Neural cell (in vitro differentiated cells): Measurements from ENCODE around the gene DIDO1. TPM values are rescaled to one million over a fixed set of nuclear protein-coding genes. Genes with fewer than 3 reads are reported as not detected.

Experiments used
- H2AFZ ChIP-seq: fragments of 200-600, 300-800 bp; sonication (generic), shearing (Covaris generic); 2 replicates; pipeline ENCODE4 v1.6.0; 2014; ENCODE audit warnings: low read depth, mild to moderate bottlenecking, antibody characterized with exemption, low read length, moderate library complexity
- H3F3A ChIP-seq: fragments of 200-600 bp; shearing (Covaris generic); 2 replicates; pipeline ENCODE4 v1.6.1; 2016; ENCODE audit warnings: mild to moderate bottlenecking, moderate library complexity, mixed read lengths, antibody characterized with exemption, low read length; ENCODE audit not compliant: insufficient read depth, poor library complexity, severe bottlenecking
- H3K27ac ChIP-seq: fragments of 200-600, 300-800 bp; sonication (generic), shearing (Covaris generic); 2 replicates; pipeline ENCODE4 v1.5.1; 2014; ENCODE audit warnings: mild to moderate bottlenecking, low read length, moderate library complexity
- H3K27me3 ChIP-seq: fragments of 300-800, 200-600 bp; sonication (generic), shearing (Covaris generic); 2 replicates; pipeline ENCODE4 v1.6.0; 2014; ENCODE audit warnings: mild to moderate bottlenecking, low read depth, low read length, moderate library complexity; ENCODE audit not compliant: insufficient read depth
- H3K36me3 ChIP-seq: fragments of 300-800, 200-600 bp; sonication (generic), shearing (Covaris generic); 2 replicates; pipeline ENCODE4 v1.5.1; 2014; ENCODE audit warnings: mild to moderate bottlenecking, antibody characterized with exemption, low read length, moderate library complexity; ENCODE audit not compliant: insufficient read depth
- H3K4me2 ChIP-seq: fragments of 300-800, 200-600 bp; sonication (generic), shearing (Covaris generic); 2 replicates; pipeline ENCODE4 v1.6.0; 2014; ENCODE audit warnings: mild to moderate bottlenecking, low read length
- H3K4me3 ChIP-seq: fragments of 300-800, 200-600 bp; sonication (generic), shearing (Covaris generic); 2 replicates; pipeline ENCODE4 v1.5.1; 2014; ENCODE audit warnings: mild to moderate bottlenecking, low read length, moderate library complexity
- H3K79me2 ChIP-seq: fragments of 200-600 bp; shearing (Covaris generic); replicated peaks from 2 replicates; pipeline ENCODE4 v1.6.0; 2014; ENCODE audit warnings: mild to moderate bottlenecking, low read length, moderate library complexity; ENCODE audit not compliant: insufficient read depth
- H3K9ac ChIP-seq: fragments of 300-800, 200-600 bp; sonication (generic), shearing (Covaris generic); 2 replicates; pipeline ENCODE4 v1.6.1; 2016; ENCODE audit warnings: mild to moderate bottlenecking, low read length, mixed read lengths
- H3K9me2 ChIP-seq: fragments of 200-600 bp; shearing (Covaris generic); 2 replicates; pipeline ENCODE4 v1.6.1; 2016; ENCODE audit warnings: mild to moderate bottlenecking, low read length, mixed read lengths; ENCODE audit not compliant: insufficient read depth
- H3K9me3 ChIP-seq: fragments of 200-600, 300-800 bp; sonication (generic), shearing (Covaris generic); 2 replicates; pipeline ENCODE4 v1.6.1; 2016; ENCODE audit warnings: mild to moderate bottlenecking, mixed run types, low read length, moderate library complexity, mixed read lengths
- H4K20me1 ChIP-seq: fragments of 200-600 bp; shearing (Covaris generic); 2 replicates; pipeline ENCODE4 v1.6.1; 2016; ENCODE audit warnings: mild to moderate bottlenecking, mixed run types; ENCODE audit not compliant: insufficient read depth
- EP300 ChIP-seq: fragments of 450-650 bp; conservative IDR thresholded peaks from 2 replicates; pipeline ENCODE4 v1.6.1; 2014; ENCODE audit warnings: antibody characterized with exemption, mild to moderate bottlenecking, moderate library complexity; ENCODE audit not compliant: poor library complexity, severe bottlenecking
- EZH2 ChIP-seq: fragments of 200-600, 300-800 bp; shearing (Covaris generic), sonication (generic); IDR thresholded peaks from 2 replicates; pipeline ENCODE4 v1.6.1; 2014; ENCODE audit warnings: antibody characterized with exemption, low read length, borderline replicate concordance, mild to moderate bottlenecking; ENCODE audit not compliant: insufficient read depth, poor library complexity, severe bottlenecking
- MXI1 ChIP-seq: fragments of 450-650 bp; conservative IDR thresholded peaks from 2 replicates; pipeline ENCODE4 v1.6.1; 2014; ENCODE audit warnings: antibody characterized with exemption, mild to moderate bottlenecking; ENCODE audit not compliant: poor library complexity, severe bottlenecking
- POLR2AphosphoS5 ChIP-seq: IDR thresholded peaks from 2 replicates; pipeline ENCODE4 v1.6.1; 2012
- RAD21 ChIP-seq: fragments of 450-650 bp; conservative IDR thresholded peaks from 2 replicates; pipeline ENCODE4 v1.6.1; 2014; ENCODE audit warnings: antibody characterized with exemption, mild to moderate bottlenecking, moderate library complexity
- SMC3 ChIP-seq: fragments of 450-650 bp; conservative IDR thresholded peaks from 2 replicates; pipeline ENCODE4 v1.6.1; 2014; ENCODE audit warnings: antibody characterized with exemption, mild to moderate bottlenecking, moderate library complexity; ENCODE audit not compliant: poor library complexity
- TAF1 ChIP-seq: IDR thresholded peaks from 2 replicates; pipeline ENCODE4 v1.6.1; 2012; ENCODE audit warnings: low read depth
- polyA plus RNA-seq: library from polyadenylated mRNA; depleted of rRNA; stranded (reverse); fragments of >200 nt; gene quantifications from 2 replicates; pipeline ENCODE4 v1.2.3, GENCODE V29; 2014
- TF ChIP-seq, protein P1 (sequence below): IDR thresholded peaks from 2 replicates; pipeline ENCODE4 v1.6.1; 2012; ENCODE audit warnings: borderline replicate concordance
- TF ChIP-seq, protein P2 (sequence below): fragments of 450-650 bp; IDR thresholded peaks from 2 replicates; pipeline ENCODE4 v1.5.1; 2014; ENCODE audit warnings: antibody characterized with exemption, mild to moderate bottlenecking, moderate library complexity; ENCODE audit not compliant: poor library complexity, severe bottlenecking

DIDO1 gene
- polyA plus RNA-seq, 1 donor from 2014 or later = 42.8 TPM

- Histone ChIP-seq H3K4me2 (no peak overlapping the region), H3K27me3 (no peaks in the 10 kb centered on the region), H3K27ac (peak overlapping the region; percentile 92), H3K9me2 (no peaks in the 10 kb centered on the region), H3K9me3 (no peaks in the 10 kb centered on the region), H4K20me1 (no peaks in the 10 kb centered on the region), H3F3A (no peaks in the 10 kb centered on the region), H3K9ac (peak overlapping the region; percentile 97), H3K36me3 (no peaks in the 10 kb centered on the region), H3K79me2 (peaks cover 83% of the 10 kb centered on the region), H2AFZ (peak overlapping the region; percentile 11), H3K4me3 (peak overlapping the region; percentile 85)
- peak; percentile 92 for TF ChIP-seq MXI1
- TF ChIP-seq, protein P1, sequence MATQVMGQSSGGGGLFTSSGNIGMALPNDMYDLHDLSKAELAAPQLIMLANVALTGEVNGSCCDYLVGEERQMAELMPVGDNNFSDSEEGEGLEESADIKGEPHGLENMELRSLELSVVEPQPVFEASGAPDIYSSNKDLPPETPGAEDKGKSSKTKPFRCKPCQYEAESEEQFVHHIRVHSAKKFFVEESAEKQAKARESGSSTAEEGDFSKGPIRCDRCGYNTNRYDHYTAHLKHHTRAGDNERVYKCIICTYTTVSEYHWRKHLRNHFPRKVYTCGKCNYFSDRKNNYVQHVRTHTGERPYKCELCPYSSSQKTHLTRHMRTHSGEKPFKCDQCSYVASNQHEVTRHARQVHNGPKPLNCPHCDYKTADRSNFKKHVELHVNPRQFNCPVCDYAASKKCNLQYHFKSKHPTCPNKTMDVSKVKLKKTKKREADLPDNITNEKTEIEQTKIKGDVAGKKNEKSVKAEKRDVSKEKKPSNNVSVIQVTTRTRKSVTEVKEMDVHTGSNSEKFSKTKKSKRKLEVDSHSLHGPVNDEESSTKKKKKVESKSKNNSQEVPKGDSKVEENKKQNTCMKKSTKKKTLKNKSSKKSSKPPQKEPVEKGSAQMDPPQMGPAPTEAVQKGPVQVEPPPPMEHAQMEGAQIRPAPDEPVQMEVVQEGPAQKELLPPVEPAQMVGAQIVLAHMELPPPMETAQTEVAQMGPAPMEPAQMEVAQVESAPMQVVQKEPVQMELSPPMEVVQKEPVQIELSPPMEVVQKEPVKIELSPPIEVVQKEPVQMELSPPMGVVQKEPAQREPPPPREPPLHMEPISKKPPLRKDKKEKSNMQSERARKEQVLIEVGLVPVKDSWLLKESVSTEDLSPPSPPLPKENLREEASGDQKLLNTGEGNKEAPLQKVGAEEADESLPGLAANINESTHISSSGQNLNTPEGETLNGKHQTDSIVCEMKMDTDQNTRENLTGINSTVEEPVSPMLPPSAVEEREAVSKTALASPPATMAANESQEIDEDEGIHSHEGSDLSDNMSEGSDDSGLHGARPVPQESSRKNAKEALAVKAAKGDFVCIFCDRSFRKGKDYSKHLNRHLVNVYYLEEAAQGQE = peak; percentile 76
- TF ChIP-seq, protein P2, sequence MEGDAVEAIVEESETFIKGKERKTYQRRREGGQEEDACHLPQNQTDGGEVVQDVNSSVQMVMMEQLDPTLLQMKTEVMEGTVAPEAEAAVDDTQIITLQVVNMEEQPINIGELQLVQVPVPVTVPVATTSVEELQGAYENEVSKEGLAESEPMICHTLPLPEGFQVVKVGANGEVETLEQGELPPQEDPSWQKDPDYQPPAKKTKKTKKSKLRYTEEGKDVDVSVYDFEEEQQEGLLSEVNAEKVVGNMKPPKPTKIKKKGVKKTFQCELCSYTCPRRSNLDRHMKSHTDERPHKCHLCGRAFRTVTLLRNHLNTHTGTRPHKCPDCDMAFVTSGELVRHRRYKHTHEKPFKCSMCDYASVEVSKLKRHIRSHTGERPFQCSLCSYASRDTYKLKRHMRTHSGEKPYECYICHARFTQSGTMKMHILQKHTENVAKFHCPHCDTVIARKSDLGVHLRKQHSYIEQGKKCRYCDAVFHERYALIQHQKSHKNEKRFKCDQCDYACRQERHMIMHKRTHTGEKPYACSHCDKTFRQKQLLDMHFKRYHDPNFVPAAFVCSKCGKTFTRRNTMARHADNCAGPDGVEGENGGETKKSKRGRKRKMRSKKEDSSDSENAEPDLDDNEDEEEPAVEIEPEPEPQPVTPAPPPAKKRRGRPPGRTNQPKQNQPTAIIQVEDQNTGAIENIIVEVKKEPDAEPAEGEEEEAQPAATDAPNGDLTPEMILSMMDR = no peak
- no peak for TF ChIP-seq EZH2
- peak; percentile 33 for TF ChIP-seq EP300
- peak; percentile 52 for TF ChIP-seq TAF1
- TF ChIP-seq POLR2AphosphoS5 = peak; percentile 98
- no peak for TF ChIP-seq SMC3
- no peak for TF ChIP-seq RAD21
These were observed 11.2 kb upstream of the DIDO1 start for GRCh38 chr20:62937268-62938104.

DNA sequence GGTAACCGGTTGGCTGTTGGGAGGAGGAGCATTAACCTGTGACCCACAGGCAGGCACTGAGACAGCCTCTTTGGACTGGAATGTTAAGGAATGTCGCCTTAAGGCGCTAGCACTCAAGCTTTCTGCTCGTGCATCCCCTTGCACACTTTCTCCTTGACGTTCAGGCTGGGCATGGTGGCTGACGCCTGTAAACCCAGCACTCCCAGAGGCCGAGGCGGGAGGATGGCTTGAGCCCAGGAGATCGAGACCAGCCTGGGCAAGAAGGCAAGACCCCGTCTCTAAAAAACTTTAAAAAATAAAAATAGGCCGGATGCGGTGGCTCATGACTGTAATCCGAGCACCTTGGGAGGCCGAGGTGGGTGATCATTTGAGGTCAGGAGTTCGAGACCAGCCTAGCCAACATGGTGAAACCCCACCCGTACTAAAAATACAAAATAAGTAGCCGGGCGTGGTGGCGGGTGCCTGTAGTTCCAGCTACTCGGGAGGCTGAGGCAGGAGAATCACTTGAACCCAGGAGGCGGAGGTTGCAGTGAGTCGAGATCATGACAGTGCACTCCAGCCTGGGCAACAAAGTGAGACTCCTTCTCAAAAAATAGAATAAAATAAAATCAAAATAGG is 9.8 kb upstream of the DIDO1 start:
- Histone ChIP-seq H4K20me1 (no peaks in the 10 kb centered on the region), H3K4me2 (no peak overlapping the region), H3K79me2 (peaks cover 84% of the 10 kb centered on the region), H3K36me3 (no peaks in the 10 kb centered on the region), H3K9me2 (no peaks in the 10 kb centered on the region), H3K27me3 (no peaks in the 10 kb centered on the region), H3K4me3 (peak overlapping the region; percentile 85), H2AFZ (no peak overlapping the region), H3K27ac (no peak overlapping the region), H3K9me3 (no peaks in the 10 kb centered on the region), H3K9ac (no peak overlapping the region), H3F3A (no peaks in the 10 kb centered on the region)
- TF ChIP-seq, protein P1 = no peak
